ENCODE data around the gene CAPN2.

GRCh38 chr1:223680188-223680587 is 32.2 kb upstream of the CAPN2 start:
- TF ChIP-seq, protein P1, sequence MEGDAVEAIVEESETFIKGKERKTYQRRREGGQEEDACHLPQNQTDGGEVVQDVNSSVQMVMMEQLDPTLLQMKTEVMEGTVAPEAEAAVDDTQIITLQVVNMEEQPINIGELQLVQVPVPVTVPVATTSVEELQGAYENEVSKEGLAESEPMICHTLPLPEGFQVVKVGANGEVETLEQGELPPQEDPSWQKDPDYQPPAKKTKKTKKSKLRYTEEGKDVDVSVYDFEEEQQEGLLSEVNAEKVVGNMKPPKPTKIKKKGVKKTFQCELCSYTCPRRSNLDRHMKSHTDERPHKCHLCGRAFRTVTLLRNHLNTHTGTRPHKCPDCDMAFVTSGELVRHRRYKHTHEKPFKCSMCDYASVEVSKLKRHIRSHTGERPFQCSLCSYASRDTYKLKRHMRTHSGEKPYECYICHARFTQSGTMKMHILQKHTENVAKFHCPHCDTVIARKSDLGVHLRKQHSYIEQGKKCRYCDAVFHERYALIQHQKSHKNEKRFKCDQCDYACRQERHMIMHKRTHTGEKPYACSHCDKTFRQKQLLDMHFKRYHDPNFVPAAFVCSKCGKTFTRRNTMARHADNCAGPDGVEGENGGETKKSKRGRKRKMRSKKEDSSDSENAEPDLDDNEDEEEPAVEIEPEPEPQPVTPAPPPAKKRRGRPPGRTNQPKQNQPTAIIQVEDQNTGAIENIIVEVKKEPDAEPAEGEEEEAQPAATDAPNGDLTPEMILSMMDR (IDR thresholded peaks at IDR 0.05; ENCODE audit: low read length), result no peak
- no peak for TF ChIP-seq EZH2 (optimal IDR thresholded peaks at IDR 0.05; ENCODE audit: low read depth, low read length)
